Measurements from ENCODE around the gene BHLHE23.

BHLHE23 gene

DNA sequence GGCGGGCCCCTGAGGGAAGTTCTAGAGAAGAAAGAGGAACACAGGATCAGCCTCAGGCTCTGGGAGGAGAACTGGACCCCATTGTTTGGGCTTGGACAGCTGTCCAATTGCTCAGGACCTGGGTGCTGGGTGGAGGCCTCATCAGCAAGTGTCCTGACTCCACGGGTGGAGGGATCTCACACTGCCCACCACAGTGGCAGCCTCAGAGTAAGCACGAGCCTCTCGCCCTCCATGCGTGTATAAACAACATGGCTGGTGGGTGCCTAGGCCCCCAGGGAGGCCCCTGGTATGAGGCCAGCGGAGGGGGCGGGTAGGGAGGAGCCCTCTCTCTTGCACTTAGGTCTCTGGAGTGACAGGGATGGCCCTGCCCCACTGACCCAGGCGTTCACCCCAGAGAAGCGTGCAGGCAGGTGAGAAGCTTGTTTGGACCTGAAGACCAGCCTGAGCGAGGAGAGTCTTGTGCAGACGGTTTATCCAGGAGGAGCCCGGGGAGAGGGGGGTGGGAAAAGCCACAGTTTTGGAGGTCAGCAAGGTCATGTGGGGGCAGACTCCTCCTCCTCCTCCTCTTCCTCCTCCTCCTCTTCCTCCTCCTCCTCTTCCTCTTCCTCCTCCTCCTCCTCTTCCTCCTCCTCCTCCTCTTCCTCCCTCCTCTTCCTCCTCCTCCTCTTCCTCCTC lies 41.9 kb upstream of the BHLHE23 start:
- H3K9me3 Mint-ChIP-seq = no peaks in the 10 kb centered on the region
- ATAC-seq (replicated peaks; ENCODE audit: extremely low read depth, poor library complexity, severe bottlenecking) (no peak), DNase-seq (ENCODE audit: low spot score in 2 of 2) (no peak)
- no peak overlapping the region for H3K4me3 Mint-ChIP-seq
- H3K36me3 Mint-ChIP-seq (ENCODE audit: insufficient read depth) = peaks cover 2% of the 10 kb centered on the region
- H3K27ac Mint-ChIP-seq (ENCODE audit: low read depth) = no peak overlapping the region
- H3K27me3 Mint-ChIP-seq = peaks cover 43% of the 10 kb centered on the region
- H3K4me1 Mint-ChIP-seq = no peaks in the 10 kb centered on the region

DNA sequence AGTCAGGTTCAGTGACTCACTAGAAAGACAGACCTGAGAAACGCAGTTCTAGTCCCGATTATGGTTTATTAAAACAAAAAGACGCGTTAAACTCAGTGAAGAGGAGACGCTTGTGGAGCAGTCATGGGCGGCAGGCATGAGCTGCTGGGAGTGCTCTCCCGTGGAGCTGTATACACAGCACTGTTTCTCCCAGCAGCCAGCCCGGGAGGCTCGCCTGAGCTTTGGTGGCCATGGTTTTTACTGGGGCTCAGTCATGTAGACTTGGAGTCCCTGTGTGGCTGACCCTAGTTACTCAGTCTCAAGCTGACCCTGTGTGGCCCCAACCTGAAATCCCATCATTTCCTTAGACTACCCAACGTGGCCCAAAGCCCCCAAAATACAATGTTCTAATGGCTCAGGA lies 41.2 kb upstream of the BHLHE23 start:
- H3K4me1 Mint-ChIP-seq = no peaks in the 10 kb centered on the region
- no peak overlapping the region for H3K27ac Mint-ChIP-seq (ENCODE audit: low read depth)
- H3K36me3 Mint-ChIP-seq (ENCODE audit: insufficient read depth) = peaks cover 1% of the 10 kb centered on the region
- H3K27me3 Mint-ChIP-seq = peaks cover 45% of the 10 kb centered on the region
- H3K9me3 Mint-ChIP-seq = no peaks in the 10 kb centered on the region
- no peak for DNase-seq (ENCODE audit: low spot score in 2 of 2)
- ATAC-seq (replicated peaks; ENCODE audit: extremely low read depth, poor library complexity, severe bottlenecking) = no peak
- H3K4me3 Mint-ChIP-seq = no peak overlapping the region

DNA sequence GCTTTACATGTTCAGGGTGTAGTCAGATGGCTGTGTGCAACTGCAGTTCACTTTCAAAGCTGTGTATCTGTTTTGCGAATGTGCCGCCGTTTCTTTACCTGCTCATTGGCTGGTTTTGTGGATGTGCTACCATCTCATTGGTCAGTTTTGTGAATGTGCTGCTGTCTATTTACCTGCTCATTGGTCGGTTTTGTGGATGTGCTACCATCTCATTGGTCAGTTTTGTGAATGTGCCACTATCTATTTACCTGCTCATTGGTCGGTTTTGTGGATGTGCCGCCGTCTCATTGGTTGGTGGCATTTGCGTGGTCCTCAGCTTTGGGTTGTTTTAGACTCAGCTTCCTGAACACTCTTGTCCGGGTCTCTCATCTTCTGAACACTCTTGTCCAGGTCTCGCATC lies 40.5 kb upstream of the BHLHE23 start:
- peaks cover 48% of the 10 kb centered on the region for H3K27me3 Mint-ChIP-seq

DNA sequence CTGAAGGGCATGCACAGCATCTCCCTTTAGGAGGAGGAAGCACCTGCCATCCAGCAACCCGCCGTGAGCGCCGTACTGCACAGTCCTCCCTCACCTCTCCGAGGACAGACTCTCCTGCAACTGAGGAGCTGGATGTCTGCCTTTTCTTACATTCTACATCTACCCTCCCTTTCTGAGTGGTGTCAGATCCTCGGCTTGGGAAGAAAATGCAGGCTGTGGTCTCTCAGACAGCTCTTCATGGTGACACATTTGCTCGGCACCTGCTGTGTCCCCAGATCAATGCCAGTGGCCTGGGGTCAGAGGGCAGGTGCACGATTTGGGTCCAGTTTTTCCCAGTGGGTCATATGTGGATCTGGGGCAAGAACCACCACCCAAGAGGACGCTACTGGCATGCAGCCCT lies 40.1 kb upstream of the BHLHE23 start:
- Mint-ChIP-seq H3K4me1 (no peaks in the 10 kb centered on the region), H3K27ac (ENCODE audit: low read depth) (no peak overlapping the region), H3K36me3 (ENCODE audit: insufficient read depth) (peaks cover 1% of the 10 kb centered on the region), H3K9me3 (no peaks in the 10 kb centered on the region), H3K27me3 (peaks cover 48% of the 10 kb centered on the region), H3K4me3 (no peak overlapping the region)
- ATAC-seq (replicated peaks; ENCODE audit: extremely low read depth, poor library complexity, severe bottlenecking) (no peak), DNase-seq (ENCODE audit: low spot score in 2 of 2) (no peak)

More for the DNA sequence above, 40.5 kb upstream of the BHLHE23 start:
- H3K4me1 Mint-ChIP-seq = no peaks in the 10 kb centered on the region
- no peak overlapping the region for H3K4me3 Mint-ChIP-seq
- ATAC-seq (replicated peaks; ENCODE audit: extremely low read depth, poor library complexity, severe bottlenecking) (no peak), DNase-seq (ENCODE audit: low spot score in 2 of 2) (no peak)
- H3K9me3 Mint-ChIP-seq = no peaks in the 10 kb centered on the region
- H3K27ac Mint-ChIP-seq (ENCODE audit: low read depth) = no peak overlapping the region
- peaks cover 1% of the 10 kb centered on the region for H3K36me3 Mint-ChIP-seq (ENCODE audit: insufficient read depth)

DNA sequence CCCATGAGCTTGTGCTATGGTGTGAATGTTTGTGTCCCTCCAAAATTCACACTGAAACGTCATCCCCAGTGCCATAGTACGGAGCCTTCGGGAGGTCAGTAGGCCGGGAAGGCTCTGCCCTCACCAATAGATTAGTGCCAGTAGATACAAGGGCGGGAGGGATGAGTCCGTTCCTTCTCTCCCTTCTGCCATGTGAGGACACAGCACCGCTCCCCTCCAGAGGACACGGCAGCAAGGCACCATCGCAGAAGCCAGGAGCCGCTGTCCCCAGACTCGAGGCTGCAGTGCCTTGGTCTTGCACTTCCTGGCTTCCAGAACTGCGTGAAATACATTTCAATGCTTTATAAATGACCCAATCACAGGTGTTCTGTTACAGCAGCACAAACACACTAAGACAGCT lies 39.2 kb upstream of the BHLHE23 start:
- ATAC-seq (replicated peaks; ENCODE audit: extremely low read depth, poor library complexity, severe bottlenecking) (no peak), DNase-seq (ENCODE audit: low spot score in 2 of 2) (no peak)
- peaks cover 1% of the 10 kb centered on the region for H3K36me3 Mint-ChIP-seq (ENCODE audit: insufficient read depth)
- H3K27ac Mint-ChIP-seq (ENCODE audit: low read depth) = no peak overlapping the region
- no peaks in the 10 kb centered on the region for H3K9me3 Mint-ChIP-seq
- peaks cover 49% of the 10 kb centered on the region for H3K27me3 Mint-ChIP-seq
- no peak overlapping the region for H3K4me3 Mint-ChIP-seq
- no peaks in the 10 kb centered on the region for H3K4me1 Mint-ChIP-seq

DNA sequence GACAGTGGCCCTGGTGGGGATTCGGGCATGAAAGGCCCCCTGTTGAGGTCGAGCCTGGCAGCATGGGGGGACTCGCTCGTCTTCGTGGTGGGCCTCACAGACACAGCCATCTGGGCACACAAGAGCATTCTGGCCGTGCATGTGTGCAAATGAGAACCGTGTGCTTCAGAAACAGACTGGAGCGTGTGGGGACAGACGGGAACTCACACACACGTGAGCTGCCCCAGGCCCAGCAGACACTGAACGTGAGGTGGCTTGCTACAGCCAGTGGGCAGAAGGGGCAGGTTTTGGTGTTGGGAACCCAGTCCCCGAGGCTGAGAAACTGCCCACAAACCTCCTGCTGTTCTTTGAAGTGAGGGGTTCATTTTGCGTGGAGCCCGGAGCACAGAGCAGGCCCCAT lies 38.6 kb upstream of the BHLHE23 start:
- H3K27ac Mint-ChIP-seq (ENCODE audit: low read depth) = no peak overlapping the region
- DNase-seq (ENCODE audit: low spot score in 2 of 2) (no peak), ATAC-seq (replicated peaks; ENCODE audit: extremely low read depth, poor library complexity, severe bottlenecking) (no peak)
- H3K27me3 Mint-ChIP-seq = peaks cover 55% of the 10 kb centered on the region
- H3K4me3 Mint-ChIP-seq = no peak overlapping the region
- H3K36me3 Mint-ChIP-seq (ENCODE audit: insufficient read depth) = peaks cover 1% of the 10 kb centered on the region
- H3K9me3 Mint-ChIP-seq = no peaks in the 10 kb centered on the region
- H3K4me1 Mint-ChIP-seq = no peaks in the 10 kb centered on the region

DNA sequence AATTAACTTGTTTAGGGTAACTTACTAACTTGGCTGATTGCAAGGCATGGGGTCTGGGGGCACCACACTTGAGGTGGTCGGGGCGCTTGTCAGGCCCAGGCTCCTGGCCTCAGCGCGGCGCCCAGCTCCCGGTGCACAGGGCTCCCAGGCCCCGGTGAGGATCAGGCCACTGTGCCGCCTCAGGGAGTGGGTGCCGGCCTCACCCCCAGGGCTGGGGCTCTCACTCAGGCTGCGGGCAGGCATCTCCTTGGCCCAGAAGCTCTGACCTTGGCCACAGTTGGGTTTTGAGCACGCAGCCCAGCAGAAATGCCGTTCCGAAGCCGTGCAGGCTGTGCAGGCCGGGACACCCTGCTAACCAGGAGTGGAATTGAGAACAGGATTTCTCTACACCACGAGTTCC lies 37.8 kb upstream of the BHLHE23 start:
- Mint-ChIP-seq H3K4me1 (no peaks in the 10 kb centered on the region), H3K27me3 (peaks cover 63% of the 10 kb centered on the region), H3K4me3 (no peak overlapping the region), H3K9me3 (no peaks in the 10 kb centered on the region), H3K27ac (ENCODE audit: low read depth) (no peak overlapping the region), H3K36me3 (ENCODE audit: insufficient read depth) (peaks cover 1% of the 10 kb centered on the region)
- ATAC-seq (replicated peaks; ENCODE audit: extremely low read depth, poor library complexity, severe bottlenecking) = no peak
- no peak for DNase-seq (ENCODE audit: low spot score in 2 of 2)

DNA sequence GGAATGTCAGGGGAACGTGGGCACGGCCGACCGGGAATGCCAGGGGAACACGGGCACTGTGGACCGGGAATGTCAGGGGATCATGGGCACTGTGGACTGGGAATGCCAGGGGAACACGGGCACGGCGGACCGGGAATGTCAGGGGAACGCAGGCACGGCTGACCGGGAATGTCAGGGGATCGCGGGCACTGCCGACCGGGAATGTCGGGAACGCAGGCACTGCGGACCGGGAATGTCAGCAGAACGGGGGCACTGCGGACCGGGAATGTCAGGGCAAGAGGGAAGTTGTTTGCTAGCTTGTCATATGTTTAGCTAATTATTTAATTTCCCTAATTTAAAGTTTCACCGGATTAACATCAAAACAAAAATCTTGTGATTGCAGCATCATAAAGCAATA lies 37.4 kb upstream of the BHLHE23 start:
- Mint-ChIP-seq H3K27me3 (peaks cover 66% of the 10 kb centered on the region), H3K36me3 (ENCODE audit: insufficient read depth) (peaks cover 1% of the 10 kb centered on the region), H3K4me3 (no peak overlapping the region), H3K4me1 (no peaks in the 10 kb centered on the region), H3K27ac (ENCODE audit: low read depth) (peak overlapping the region; percentile 69), H3K9me3 (no peaks in the 10 kb centered on the region)
- ATAC-seq (replicated peaks; ENCODE audit: extremely low read depth, poor library complexity, severe bottlenecking) = no peak
- DNase-seq (ENCODE audit: low spot score in 2 of 2) = no peak

DNA sequence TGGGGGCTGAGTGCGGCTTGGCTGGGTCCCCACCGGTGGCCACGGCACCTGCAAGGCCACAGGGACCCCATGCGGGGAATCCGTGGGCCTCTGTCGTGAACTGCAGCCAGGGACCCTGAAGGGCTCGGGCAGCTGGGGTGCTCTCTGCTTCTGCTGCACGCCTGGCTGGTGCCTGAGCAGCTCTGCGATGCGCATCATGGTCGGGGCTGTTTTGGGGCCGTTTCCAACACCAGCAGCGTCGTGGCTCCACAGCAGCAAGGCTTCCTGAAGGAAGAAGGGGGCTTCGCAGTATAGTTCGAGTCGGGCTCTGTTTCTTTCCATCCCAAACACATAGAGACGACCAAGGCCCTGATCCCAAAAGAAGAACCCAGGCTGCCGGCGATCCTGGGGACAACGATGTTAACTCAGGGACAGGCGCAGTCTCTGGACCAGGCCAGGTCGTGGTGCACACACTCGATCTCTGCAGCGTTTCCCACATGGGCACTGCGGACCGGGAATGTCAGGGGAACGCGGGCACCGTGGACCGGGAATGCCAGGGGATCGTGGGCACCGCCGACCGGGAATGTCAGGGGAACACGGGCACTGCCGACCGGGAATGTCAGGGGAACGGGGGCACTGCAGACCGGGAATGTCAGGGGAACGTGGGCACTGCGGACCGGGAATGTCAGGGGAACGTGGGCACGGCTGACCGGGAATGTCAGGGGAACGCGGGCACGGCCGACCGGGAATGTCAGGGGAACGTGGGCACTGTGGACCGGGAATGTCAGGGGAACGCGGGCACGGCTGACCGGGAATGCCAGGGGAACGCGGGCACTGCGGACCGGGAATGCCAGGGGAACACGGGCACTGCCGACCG lies 36.8 kb upstream of the BHLHE23 start:
- ATAC-seq (replicated peaks; ENCODE audit: extremely low read depth, poor library complexity, severe bottlenecking) = no peak
- peaks cover 66% of the 10 kb centered on the region for H3K27me3 Mint-ChIP-seq

DNA sequence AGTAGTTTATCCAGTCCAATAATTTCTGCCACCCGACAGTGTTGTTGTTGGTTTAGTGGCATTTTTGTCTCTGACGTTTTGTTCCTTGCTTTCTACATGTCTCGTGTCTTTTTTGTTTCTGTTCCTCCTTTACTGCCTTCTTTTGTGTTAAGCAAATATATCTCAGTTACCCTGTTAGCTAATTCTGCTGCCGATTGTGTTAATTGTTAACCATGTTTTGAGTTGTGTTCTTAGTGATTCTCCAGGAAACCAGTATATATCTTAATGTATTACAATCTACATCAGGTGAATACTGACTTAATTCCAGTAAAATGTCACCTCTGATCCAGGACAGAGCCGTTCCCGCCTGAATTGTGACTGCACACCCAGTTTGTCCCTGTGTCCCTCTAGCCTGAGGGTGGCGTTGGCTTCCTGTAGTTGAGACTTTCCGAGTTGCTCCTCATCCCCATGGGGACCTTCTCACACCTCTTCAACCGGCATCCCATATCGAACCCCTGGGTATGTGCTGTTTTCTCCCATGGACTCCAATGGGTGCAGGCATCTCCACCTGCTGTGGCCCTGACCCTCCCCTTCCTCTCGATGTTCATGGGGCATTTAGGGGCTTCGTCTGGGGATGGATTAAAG lies 35.8 kb upstream of the BHLHE23 start:
- DNase-seq (ENCODE audit: low spot score in 2 of 2) (no peak), ATAC-seq (replicated peaks; ENCODE audit: extremely low read depth, poor library complexity, severe bottlenecking) (no peak)
- H3K4me3 Mint-ChIP-seq = no peak overlapping the region
- no peaks in the 10 kb centered on the region for H3K36me3 Mint-ChIP-seq (ENCODE audit: insufficient read depth)
- no peaks in the 10 kb centered on the region for H3K9me3 Mint-ChIP-seq
- H3K4me1 Mint-ChIP-seq = no peaks in the 10 kb centered on the region
- H3K27me3 Mint-ChIP-seq = peaks cover 72% of the 10 kb centered on the region
- H3K27ac Mint-ChIP-seq (ENCODE audit: low read depth) = no peak overlapping the region

More for the DNA sequence above, 36.8 kb upstream of the BHLHE23 start:
- Mint-ChIP-seq H3K27ac (ENCODE audit: low read depth) (peak overlapping the region; percentile 69), H3K4me1 (no peaks in the 10 kb centered on the region), H3K9me3 (no peaks in the 10 kb centered on the region), H3K4me3 (no peak overlapping the region), H3K36me3 (ENCODE audit: insufficient read depth) (no peaks in the 10 kb centered on the region)
- DNase-seq (ENCODE audit: low spot score in 2 of 2) = no peak

DNA sequence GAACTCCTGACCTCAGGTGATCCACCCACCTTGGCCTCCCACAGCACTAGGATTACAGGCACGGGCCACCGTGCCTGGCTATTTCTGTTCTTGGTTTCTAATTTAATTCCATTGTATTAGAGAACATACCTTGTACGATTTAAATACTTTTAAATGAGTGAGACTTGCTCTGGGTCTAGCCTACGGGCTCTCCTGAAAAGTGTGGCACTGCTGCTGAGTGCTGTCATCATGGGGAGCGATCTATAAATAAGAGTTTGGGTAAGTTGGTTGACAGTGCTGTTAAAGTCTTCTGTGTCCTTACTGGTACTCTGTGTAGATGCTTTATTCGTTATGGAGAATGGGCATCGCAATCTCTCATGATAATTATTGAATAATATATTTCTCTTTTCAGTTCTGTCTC lies 35.0 kb upstream of the BHLHE23 start:
- no peaks in the 10 kb centered on the region for H3K9me3 Mint-ChIP-seq
- H3K36me3 Mint-ChIP-seq (ENCODE audit: insufficient read depth) = no peaks in the 10 kb centered on the region
- no peak overlapping the region for H3K27ac Mint-ChIP-seq (ENCODE audit: low read depth)
- no peak for DNase-seq (ENCODE audit: low spot score in 2 of 2)
- peaks cover 75% of the 10 kb centered on the region for H3K27me3 Mint-ChIP-seq
- no peaks in the 10 kb centered on the region for H3K4me1 Mint-ChIP-seq
- no peak overlapping the region for H3K4me3 Mint-ChIP-seq
- no peak for ATAC-seq (replicated peaks; ENCODE audit: extremely low read depth, poor library complexity, severe bottlenecking)

DNA sequence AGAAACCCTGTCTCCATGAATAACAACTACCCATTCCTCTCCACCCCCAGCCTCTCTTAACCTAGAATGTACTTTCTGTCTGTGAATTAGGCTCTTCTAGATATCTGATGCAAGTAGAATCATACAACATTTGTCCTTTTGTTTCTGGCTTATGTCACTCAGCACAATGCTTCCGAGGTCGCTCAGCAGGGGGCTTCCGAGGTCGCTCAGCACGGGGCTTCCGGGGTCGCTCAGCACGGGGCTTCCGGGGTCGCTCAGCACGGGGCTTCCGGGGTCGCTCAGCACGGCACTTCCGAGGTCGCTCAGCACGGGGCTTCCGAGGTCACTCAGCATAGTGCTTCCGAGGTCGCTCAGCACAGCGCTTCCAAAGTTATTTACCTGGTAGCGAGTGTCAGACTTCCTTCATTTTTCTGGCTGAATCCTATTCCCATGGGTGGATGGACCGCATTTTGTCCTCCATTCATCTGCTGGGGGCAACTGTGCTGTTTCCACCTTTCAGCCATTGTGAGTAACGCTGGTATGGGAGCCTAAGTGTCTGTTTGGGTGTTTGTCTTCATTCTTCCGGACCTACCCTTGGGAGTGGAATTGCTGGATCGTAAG lies 31.0 kb upstream of the BHLHE23 start:
- peaks cover 6% of the 10 kb centered on the region for H3K4me1 Mint-ChIP-seq
- DNase-seq (ENCODE audit: low spot score in 2 of 2) (no peak), ATAC-seq (replicated peaks; ENCODE audit: extremely low read depth, poor library complexity, severe bottlenecking) (no peak)
- H3K9me3 Mint-ChIP-seq = no peaks in the 10 kb centered on the region
- no peak overlapping the region for H3K4me3 Mint-ChIP-seq
- H3K27me3 Mint-ChIP-seq = peaks cover 62% of the 10 kb centered on the region
- H3K36me3 Mint-ChIP-seq (ENCODE audit: insufficient read depth) = no peaks in the 10 kb centered on the region
- H3K27ac Mint-ChIP-seq (ENCODE audit: low read depth) = no peak overlapping the region

All from central memory CD8-positive, alpha-beta T cell (primary cell).